ENCODE data around the gene CACNG5.

- no peak for TF ChIP-seq OSR1 (CRISPR knock-in tag; IDR thresholded peaks at IDR 0.05)
- TF ChIP-seq PPARA (CRISPR knock-in tag; IDR thresholded peaks at IDR 0.05; ENCODE audit: borderline replicate concordance): no peak
- no peak for TF ChIP-seq PATZ1 (CRISPR knock-in tag; IDR thresholded peaks at IDR 0.05; ENCODE audit: borderline replicate concordance)
- TF ChIP-seq ZNF70 (CRISPR knock-in tag; IDR thresholded peaks at IDR 0.05): no peak
- TF ChIP-seq ZFP3 (CRISPR knock-in tag; IDR thresholded peaks at IDR 0.05): no peak
- TF ChIP-seq ZC3H10 (CRISPR knock-in tag; IDR thresholded peaks at IDR 0.05): no peak
- no peak for TF ChIP-seq SNAI2 (CRISPR knock-in tag; IDR thresholded peaks at IDR 0.05)
- TF ChIP-seq, protein P1, sequence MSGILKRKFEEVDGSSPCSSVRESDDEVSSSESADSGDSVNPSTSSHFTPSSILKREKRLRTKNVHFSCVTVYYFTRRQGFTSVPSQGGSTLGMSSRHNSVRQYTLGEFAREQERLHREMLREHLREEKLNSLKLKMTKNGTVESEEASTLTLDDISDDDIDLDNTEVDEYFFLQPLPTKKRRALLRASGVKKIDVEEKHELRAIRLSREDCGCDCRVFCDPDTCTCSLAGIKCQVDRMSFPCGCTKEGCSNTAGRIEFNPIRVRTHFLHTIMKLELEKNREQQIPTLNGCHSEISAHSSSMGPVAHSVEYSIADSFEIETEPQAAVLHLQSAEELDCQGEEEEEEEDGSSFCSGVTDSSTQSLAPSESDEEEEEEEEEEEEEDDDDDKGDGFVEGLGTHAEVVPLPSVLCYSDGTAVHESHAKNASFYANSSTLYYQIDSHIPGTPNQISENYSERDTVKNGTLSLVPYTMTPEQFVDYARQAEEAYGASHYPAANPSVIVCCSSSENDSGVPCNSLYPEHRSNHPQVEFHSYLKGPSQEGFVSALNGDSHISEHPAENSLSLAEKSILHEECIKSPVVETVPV (CRISPR knock-in tag; IDR thresholded peaks at IDR 0.05): no peak
- TF ChIP-seq CSDC2 (CRISPR knock-in tag; IDR thresholded peaks at IDR 0.05): no peak
- TF ChIP-seq GLIS3 (CRISPR knock-in tag; IDR thresholded peaks at IDR 0.05): no peak
Observed at GRCh38 chr17:66829883-66830282, 5.0 kb upstream of the CACNG5 start.

Measured in SK-N-SH treated with all-trans-retinoic acid at 6 μM for 48 hours (cell line).